GM23338 (cell line): ENCODE measurements around the gene KCNJ6. TPM values are rescaled to one million over a fixed set of nuclear protein-coding genes. Genes with fewer than 3 reads are reported as not detected.

Experiments used
- ATAC-seq: fragments of 200-7000 bp; cut with Tn5 transposase; 3 replicates; pipeline ENCODE4 v1.9.1; 2020
- DNase-seq: peaks from one replicate; pipeline ENCODE4 v3.0.0-alpha.2; 2015; ENCODE audit warnings: low spot score
- H2AFZ ChIP-seq: fragments of 200-600 bp; sonication (generic); 2 replicates; pipeline ENCODE4 v1.8.0; 2016; ENCODE audit warnings: antibody characterized with exemption, mild to moderate bottlenecking, moderate library complexity
- H3F3A ChIP-seq: fragments of 200-600 bp; sonication (generic); replicated peaks from 2 replicates; pipeline ENCODE4 v1.8.0; 2017; ENCODE audit warnings: antibody characterized with exemption, mixed run types, low read depth
- H3K27ac ChIP-seq: fragments of 200-600 bp; sonication (generic); 2 replicates; pipeline ENCODE4 v1.6.1; 2016; ENCODE audit warnings: low read depth
- H3K27me3 ChIP-seq: fragments of 200-600 bp; sonication (generic); 2 replicates; pipeline ENCODE4 v1.8.0; 2016; ENCODE audit warnings: mild to moderate bottlenecking, mixed run types, moderate library complexity; ENCODE audit not compliant: insufficient read depth
- H3K36me3 ChIP-seq: fragments of 200-600 bp; sonication (generic); 2 replicates; pipeline ENCODE4 v1.8.0; 2016; ENCODE audit warnings: mild to moderate bottlenecking; ENCODE audit not compliant: insufficient read depth
- H3K4me1 ChIP-seq: fragments of 200-600 bp; sonication (generic); 2 replicates; pipeline ENCODE4 v1.8.0; 2016; ENCODE audit warnings: mild to moderate bottlenecking, moderate library complexity; ENCODE audit not compliant: insufficient read depth
- H3K4me2 ChIP-seq: fragments of 200-600 bp; sonication (generic); 2 replicates; pipeline ENCODE4 v1.7.1; 2017; ENCODE audit warnings: mixed run types
- H3K4me3 ChIP-seq: fragments of 200-600 bp; sonication (generic); 2 replicates; pipeline ENCODE4 v1.6.1; 2016; ENCODE audit warnings: mixed run types
- H3K79me2 ChIP-seq: fragments of 200-600 bp; sonication (generic); replicated peaks from 2 replicates; pipeline ENCODE4 v1.8.0; 2017; ENCODE audit warnings: mild to moderate bottlenecking; ENCODE audit not compliant: insufficient read depth
- H3K9me2 ChIP-seq: fragments of 200-600 bp; sonication (generic); 2 replicates; pipeline ENCODE4 v1.8.0; 2017; ENCODE audit not compliant: insufficient read depth
- H4K20me1 ChIP-seq: fragments of 200-600 bp; sonication (generic); replicated peaks from 2 replicates; pipeline ENCODE4 v1.8.0; 2017; ENCODE audit warnings: mild to moderate bottlenecking; ENCODE audit not compliant: insufficient read depth
- H3K27ac Mint-ChIP-seq: 2 replicates; pipeline ENCODE4 v1.8.0; 2020; ENCODE audit warnings: inconsistent platforms, mild to moderate bottlenecking, moderate library complexity, mixed read lengths
- H3K27me3 Mint-ChIP-seq: 3 replicates; pipeline ENCODE4 v1.8.0; 2022; ENCODE audit warnings: low read depth, mild to moderate bottlenecking, moderate library complexity, mixed read lengths, inconsistent platforms; ENCODE audit not compliant: insufficient read depth, poor library complexity
- H3K36me3 Mint-ChIP-seq: 3 replicates; pipeline ENCODE4 v1.8.0; 2021; ENCODE audit warnings: low read depth, mild to moderate bottlenecking, inconsistent platforms, moderate library complexity, mixed read lengths
- H3K4me1 Mint-ChIP-seq: 3 replicates; pipeline ENCODE4 v1.8.0; 2020; ENCODE audit warnings: mild to moderate bottlenecking, inconsistent platforms, mixed read lengths
- H3K4me3 Mint-ChIP-seq: 3 replicates; pipeline ENCODE4 v1.8.0; 2021; ENCODE audit warnings: moderate library complexity, mild to moderate bottlenecking, inconsistent platforms, mixed read lengths
- H3K9me3 Mint-ChIP-seq: 3 replicates; pipeline ENCODE4 v1.8.0; 2020; ENCODE audit warnings: moderate library complexity, mild to moderate bottlenecking, inconsistent platforms, mixed read lengths
- CREB1 ChIP-seq: fragments of 250-450 bp; sonication (Bioruptor Pico); IDR thresholded peaks from 2 replicates; pipeline ENCODE4 v1.5.0; 2020; ENCODE audit warnings: low read depth, mild to moderate bottlenecking, moderate library complexity
- EZH2 ChIP-seq: fragments of 200-600 bp; sonication (generic); IDR thresholded peaks from one replicate; pipeline ENCODE4 v1.8.0; 2017; ENCODE audit warnings: antibody characterized with exemption, mild to moderate bottlenecking, low read depth; ENCODE audit not compliant: unreplicated experiment
- EZH2phosphoT487 ChIP-seq: fragments of 200-600 bp; sonication (generic); IDR thresholded peaks from one replicate; pipeline ENCODE4 v1.8.1; 2018; ENCODE audit warnings: antibody characterized with exemption; ENCODE audit not compliant: unreplicated experiment
- NANOG ChIP-seq: IDR thresholded peaks from 2 replicates; pipeline ENCODE4 v1.6.1; 2016; ENCODE audit warnings: antibody characterized with exemption, borderline replicate concordance
- REST ChIP-seq: IDR thresholded peaks from one replicate; pipeline ENCODE4 v1.6.1; 2018; ENCODE audit warnings: antibody characterized with exemption; ENCODE audit not compliant: unreplicated experiment
- STAT1 ChIP-seq: IDR thresholded peaks from one replicate; pipeline ENCODE4 v1.6.1; 2016; ENCODE audit warnings: antibody characterized with exemption; ENCODE audit not compliant: unreplicated experiment
- ZNF114 ChIP-seq: fragments of 250-450 bp; sonication (Bioruptor Pico); IDR thresholded peaks from 2 replicates; pipeline ENCODE4 v1.5.0; 2020; ENCODE audit warnings: mild to moderate bottlenecking, moderate library complexity
- polyA plus RNA-seq: library from polyadenylated mRNA; unstranded; fragments of >200 nt; fragmentation: Nextera tagmentation; extraction: Ambion mirVana; gene quantifications from 2 replicates; pipeline ENCODE4 v1.2.1, GENCODE V29; 2016
- total RNA-seq: library from RNA; depleted of rRNA; stranded (reverse); fragments of >200 nt; shearing (Covaris generic); gene quantifications from 2 replicates; pipeline ENCODE4 v1.2.3, GENCODE V29; 2014
- TF ChIP-seq, protein P1 (sequence below): IDR thresholded peaks from 2 replicates; pipeline ENCODE4 v1.6.1; 2016; ENCODE audit warnings: antibody characterized with exemption
- TF ChIP-seq, protein P2 (sequence below), 2 experiments: fragments of 200-600 bp in 1 of 2; sonication (generic) in 1 of 2; conservative IDR thresholded peaks; 2 replicates each; pipeline versions ENCODE4 v1.5.1 to v1.6.1; 2016 to 2017; ENCODE audit warnings: antibody characterized with exemption in 2 of 2, low read depth in 2 of 2, mild to moderate bottlenecking in 2 of 2, moderate library complexity in 1 of 2

KCNJ6 gene
- total and polyA plus RNA-seq, 2 experiments from 2014 or later, result 0.48 to 0.52 TPM

- H3K36me3 Mint-ChIP-seq, result peaks cover 14% of the 10 kb centered on the region; the same call in 2 of the 3 replicates
- H3K4me1 ChIP-seq, result peaks cover 29% of the 10 kb centered on the region
- peak overlapping the region; percentile 97 for H3K27ac ChIP-seq
- peaks cover 21% of the 10 kb centered on the region for H3K9me3 Mint-ChIP-seq
- no peaks in the 10 kb centered on the region for H3K27me3 ChIP-seq
- H3K4me1 Mint-ChIP-seq, result peaks cover 10% of the 10 kb centered on the region
- peak; percentile 87 for DNase-seq
- no peaks in the 10 kb centered on the region for H3K36me3 ChIP-seq
- TF ChIP-seq STAT1 (no peak), NANOG (peak; percentile 74), EZH2phosphoT487 (no peak), CREB1 (CRISPR knock-in tag) (no peak), REST (no peak)
- TF ChIP-seq, protein P1, sequence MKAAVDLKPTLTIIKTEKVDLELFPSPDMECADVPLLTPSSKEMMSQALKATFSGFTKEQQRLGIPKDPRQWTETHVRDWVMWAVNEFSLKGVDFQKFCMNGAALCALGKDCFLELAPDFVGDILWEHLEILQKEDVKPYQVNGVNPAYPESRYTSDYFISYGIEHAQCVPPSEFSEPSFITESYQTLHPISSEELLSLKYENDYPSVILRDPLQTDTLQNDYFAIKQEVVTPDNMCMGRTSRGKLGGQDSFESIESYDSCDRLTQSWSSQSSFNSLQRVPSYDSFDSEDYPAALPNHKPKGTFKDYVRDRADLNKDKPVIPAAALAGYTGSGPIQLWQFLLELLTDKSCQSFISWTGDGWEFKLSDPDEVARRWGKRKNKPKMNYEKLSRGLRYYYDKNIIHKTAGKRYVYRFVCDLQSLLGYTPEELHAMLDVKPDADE, result peak; percentile 60; the same call in 1 of the 2 replicates
- no peak overlapping the region for H3K4me3 ChIP-seq
- H3F3A ChIP-seq, result peaks cover 13% of the 10 kb centered on the region; the same call in 1 of the 2 replicates
- peaks cover 4% of the 10 kb centered on the region; the same call in 1 of the 2 replicates for H3K9me2 ChIP-seq
- peaks cover 8% of the 10 kb centered on the region for H3K27me3 Mint-ChIP-seq
- peak overlapping the region; percentile 82 for H3K27ac Mint-ChIP-seq
- no peak overlapping the region for H2AFZ ChIP-seq
- H3K4me2 ChIP-seq, result peak overlapping the region; percentile 43; the same call in 1 of the 2 replicates
- ATAC-seq, result peak; percentile 90
- H3K4me3 Mint-ChIP-seq, result peak overlapping the region; percentile 8; the same call in 2 of the 3 replicates
- no peaks in the 10 kb centered on the region for H4K20me1 ChIP-seq
- H3K79me2 ChIP-seq, result no peaks in the 10 kb centered on the region
Observed at GRCh38 chr21:37593015-37593414, 323.2 kb downstream of the KCNJ6 start.

GRCh38 chr21:37592496-37592895, 323.8 kb downstream of the KCNJ6 start:
- H3K27ac Mint-ChIP-seq, result peak overlapping the region; percentile 82
- H3K9me3 Mint-ChIP-seq, result peaks cover 18% of the 10 kb centered on the region
- H3K4me3 ChIP-seq, result no peak overlapping the region
- no peak overlapping the region for H2AFZ ChIP-seq
- peak; percentile 36 for DNase-seq
- no peaks in the 10 kb centered on the region for H3K79me2 ChIP-seq
- no peaks in the 10 kb centered on the region for H4K20me1 ChIP-seq
- peaks cover 4% of the 10 kb centered on the region; the same call in 1 of the 2 replicates for H3K9me2 ChIP-seq
- H3K4me3 Mint-ChIP-seq, result no peak overlapping the region; the same call in 2 of the 3 replicates
- H3K4me1 Mint-ChIP-seq, result peaks cover 10% of the 10 kb centered on the region
- peak; percentile 41 for ATAC-seq
- no peaks in the 10 kb centered on the region for H3K36me3 ChIP-seq
- peaks cover 13% of the 10 kb centered on the region; the same call in 2 of the 3 replicates for H3K36me3 Mint-ChIP-seq
- peaks cover 13% of the 10 kb centered on the region; the same call in 1 of the 2 replicates for H3F3A ChIP-seq
- peaks cover 8% of the 10 kb centered on the region for H3K27me3 Mint-ChIP-seq
- no peaks in the 10 kb centered on the region for H3K27me3 ChIP-seq
- peak overlapping the region; percentile 97 for H3K27ac ChIP-seq
- peaks cover 29% of the 10 kb centered on the region for H3K4me1 ChIP-seq
- H3K4me2 ChIP-seq, result peak overlapping the region; percentile 43; the same call in 1 of the 2 replicates
- TF ChIP-seq, protein P1, result no peak
- TF ChIP-seq REST (no peak), ZNF114 (CRISPR knock-in tag) (no peak), EZH2 (no peak), NANOG (no peak), STAT1 (no peak), CREB1 (CRISPR knock-in tag) (no peak)
- TF ChIP-seq, protein P2, sequence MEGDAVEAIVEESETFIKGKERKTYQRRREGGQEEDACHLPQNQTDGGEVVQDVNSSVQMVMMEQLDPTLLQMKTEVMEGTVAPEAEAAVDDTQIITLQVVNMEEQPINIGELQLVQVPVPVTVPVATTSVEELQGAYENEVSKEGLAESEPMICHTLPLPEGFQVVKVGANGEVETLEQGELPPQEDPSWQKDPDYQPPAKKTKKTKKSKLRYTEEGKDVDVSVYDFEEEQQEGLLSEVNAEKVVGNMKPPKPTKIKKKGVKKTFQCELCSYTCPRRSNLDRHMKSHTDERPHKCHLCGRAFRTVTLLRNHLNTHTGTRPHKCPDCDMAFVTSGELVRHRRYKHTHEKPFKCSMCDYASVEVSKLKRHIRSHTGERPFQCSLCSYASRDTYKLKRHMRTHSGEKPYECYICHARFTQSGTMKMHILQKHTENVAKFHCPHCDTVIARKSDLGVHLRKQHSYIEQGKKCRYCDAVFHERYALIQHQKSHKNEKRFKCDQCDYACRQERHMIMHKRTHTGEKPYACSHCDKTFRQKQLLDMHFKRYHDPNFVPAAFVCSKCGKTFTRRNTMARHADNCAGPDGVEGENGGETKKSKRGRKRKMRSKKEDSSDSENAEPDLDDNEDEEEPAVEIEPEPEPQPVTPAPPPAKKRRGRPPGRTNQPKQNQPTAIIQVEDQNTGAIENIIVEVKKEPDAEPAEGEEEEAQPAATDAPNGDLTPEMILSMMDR (conservative IDR thresholded peaks at IDR 0.05; ENCODE audit: low read depth in 2 of 2), result no peak
